HFFc6 (cell line): ENCODE results near the gene CMTM4. TPM values are rescaled to one million over a fixed set of nuclear protein-coding genes. Genes with fewer than 3 reads are reported as not detected.

ENCODE experiments used
- DNase-seq: peaks from one replicate; pipeline ENCODE4 v3.0.0-alpha.2; 2018
- H3K27ac Mint-ChIP-seq: 2 replicates; pipeline ENCODE4 v1.8.0; 2020; ENCODE audit warnings: mild to moderate bottlenecking, mixed read lengths
- H3K27me3 Mint-ChIP-seq: 2 replicates; pipeline ENCODE4 v1.8.0; 2021; ENCODE audit warnings: mild to moderate bottlenecking, moderate library complexity, mixed read lengths; ENCODE audit not compliant: insufficient read depth
- H3K36me3 Mint-ChIP-seq: 2 replicates; pipeline ENCODE4 v1.8.0; 2021; ENCODE audit warnings: low read depth, mixed read lengths
- H3K4me1 Mint-ChIP-seq: 2 replicates; pipeline ENCODE4 v1.8.0; 2020; ENCODE audit warnings: low read depth, mixed read lengths
- H3K4me3 Mint-ChIP-seq: 2 replicates; pipeline ENCODE4 v1.8.0; 2020; ENCODE audit warnings: mild to moderate bottlenecking, moderate library complexity, mixed read lengths
- H3K9me3 Mint-ChIP-seq: 2 replicates; pipeline ENCODE4 v1.8.0; 2020; ENCODE audit warnings: mild to moderate bottlenecking, mixed read lengths
- total RNA-seq, 6 experiments: library from RNA; stranded (reverse); fragmentation: NEBNext Ultra II Directional; extraction: Animal tissue kit (Norgen Biotek cat#: 25700); gene quantifications; 2 replicates in 1 of 6; 3 replicates in 5 of 6; pipeline ENCODE4 v1.2.3, GENCODE V29; 2021
- TF ChIP-seq, protein P1 (sequence below): fragments of 200-600 bp; sonication (generic); IDR thresholded peaks from 2 replicates; pipeline ENCODE4 v1.5.0; 2021; ENCODE audit warnings: antibody characterized with exemption, mild to moderate bottlenecking

The CMTM4 gene
- total RNA-seq, 6 experiments from 2014 or later, result 14.2 to 22.0 (median 18.8) TPM

DNA sequence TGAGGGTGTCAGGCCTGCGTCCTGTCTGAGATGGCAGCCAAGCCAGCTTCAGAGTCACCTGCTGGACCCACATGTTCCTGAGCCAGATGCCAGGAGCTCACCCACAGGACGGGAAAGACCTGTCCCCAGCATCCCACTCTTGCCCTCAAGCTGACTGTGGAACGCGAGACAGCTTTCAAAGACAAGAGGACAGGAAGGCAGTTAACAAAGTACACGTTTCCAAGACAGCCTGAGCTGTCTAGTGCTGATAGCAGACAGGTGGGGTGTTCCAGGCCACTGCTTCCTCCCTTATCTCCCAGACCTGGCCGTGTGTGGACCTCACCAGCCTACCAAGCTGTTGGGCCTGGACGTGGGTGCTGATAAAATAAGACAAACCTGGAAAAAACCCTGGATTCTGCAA lies 78.8 kb downstream of the CMTM4 start:
- peaks cover 18% of the 10 kb centered on the region for H3K36me3 Mint-ChIP-seq
- TF ChIP-seq, protein P1, sequence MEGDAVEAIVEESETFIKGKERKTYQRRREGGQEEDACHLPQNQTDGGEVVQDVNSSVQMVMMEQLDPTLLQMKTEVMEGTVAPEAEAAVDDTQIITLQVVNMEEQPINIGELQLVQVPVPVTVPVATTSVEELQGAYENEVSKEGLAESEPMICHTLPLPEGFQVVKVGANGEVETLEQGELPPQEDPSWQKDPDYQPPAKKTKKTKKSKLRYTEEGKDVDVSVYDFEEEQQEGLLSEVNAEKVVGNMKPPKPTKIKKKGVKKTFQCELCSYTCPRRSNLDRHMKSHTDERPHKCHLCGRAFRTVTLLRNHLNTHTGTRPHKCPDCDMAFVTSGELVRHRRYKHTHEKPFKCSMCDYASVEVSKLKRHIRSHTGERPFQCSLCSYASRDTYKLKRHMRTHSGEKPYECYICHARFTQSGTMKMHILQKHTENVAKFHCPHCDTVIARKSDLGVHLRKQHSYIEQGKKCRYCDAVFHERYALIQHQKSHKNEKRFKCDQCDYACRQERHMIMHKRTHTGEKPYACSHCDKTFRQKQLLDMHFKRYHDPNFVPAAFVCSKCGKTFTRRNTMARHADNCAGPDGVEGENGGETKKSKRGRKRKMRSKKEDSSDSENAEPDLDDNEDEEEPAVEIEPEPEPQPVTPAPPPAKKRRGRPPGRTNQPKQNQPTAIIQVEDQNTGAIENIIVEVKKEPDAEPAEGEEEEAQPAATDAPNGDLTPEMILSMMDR, result no peak
- no peak overlapping the region for H3K27ac Mint-ChIP-seq
- peaks cover 1% of the 10 kb centered on the region for H3K27me3 Mint-ChIP-seq
- no peak overlapping the region for H3K4me3 Mint-ChIP-seq
- peaks cover 53% of the 10 kb centered on the region for H3K4me1 Mint-ChIP-seq
- no peak for DNase-seq
- no peaks in the 10 kb centered on the region for H3K9me3 Mint-ChIP-seq

GRCh38 chr16:66617010-66617434 lies 79.5 kb downstream of the CMTM4 start:
- Mint-ChIP-seq H3K9me3 (no peaks in the 10 kb centered on the region), H3K36me3 (peaks cover 13% of the 10 kb centered on the region; the same call in 1 of the 2 replicates), H3K27ac (no peak overlapping the region), H3K27me3 (peaks cover 1% of the 10 kb centered on the region), H3K4me1 (peaks cover 53% of the 10 kb centered on the region), H3K4me3 (no peak overlapping the region)
- TF ChIP-seq, protein P1, result no peak
- DNase-seq, result no peak

GRCh38 chr16:66616592-66616991 lies 80.0 kb downstream of the CMTM4 start:
- H3K36me3 Mint-ChIP-seq, result peaks cover 13% of the 10 kb centered on the region; the same call in 1 of the 2 replicates
- peaks cover 51% of the 10 kb centered on the region for H3K4me1 Mint-ChIP-seq
- H3K27ac Mint-ChIP-seq, result no peak overlapping the region
- no peak for DNase-seq
- no peaks in the 10 kb centered on the region; the same call in none of the 2 replicates for H3K27me3 Mint-ChIP-seq
- H3K9me3 Mint-ChIP-seq, result no peaks in the 10 kb centered on the region
- TF ChIP-seq, protein P1, result no peak
- no peak overlapping the region for H3K4me3 Mint-ChIP-seq

- Mint-ChIP-seq H3K4me3 (no peak overlapping the region), H3K9me3 (no peaks in the 10 kb centered on the region), H3K36me3 (peaks cover 13% of the 10 kb centered on the region; the same call in 1 of the 2 replicates), H3K27ac (no peak overlapping the region), H3K4me1 (peaks cover 47% of the 10 kb centered on the region), H3K27me3 (no peaks in the 10 kb centered on the region; the same call in 1 of the 2 replicates)
- no peak for DNase-seq
- TF ChIP-seq, protein P1, result no peak
Observed at GRCh38 chr16:66616169-66616568, 80.4 kb downstream of the CMTM4 start.

GRCh38 chr16:66614161-66614802 lies 82.3 kb downstream of the CMTM4 start:
- Mint-ChIP-seq H3K4me1 (peaks cover 29% of the 10 kb centered on the region), H3K9me3 (no peaks in the 10 kb centered on the region), H3K4me3 (no peak overlapping the region), H3K27me3 (no peaks in the 10 kb centered on the region; the same call in 1 of the 2 replicates), H3K27ac (no peak overlapping the region), H3K36me3 (peaks cover 13% of the 10 kb centered on the region; the same call in 1 of the 2 replicates)
- no peak for DNase-seq
- TF ChIP-seq, protein P1, result no peak
